Progenitor cell of endocrine pancreas (in vitro differentiated cells): ENCODE results near the gene IL34. TPM values are rescaled to one million over a fixed set of nuclear protein-coding genes. Genes with fewer than 3 reads are reported as not detected.

Experiments used
- DNase-seq: peaks from one replicate; pipeline ENCODE4 v3.0.0; 2021; ENCODE audit warnings: low spot score; ENCODE audit not compliant: unreplicated experiment
- H3K27ac Mint-ChIP-seq: 2 replicates; pipeline ENCODE4 v1.8.0; 2021; ENCODE audit warnings: mild to moderate bottlenecking, moderate library complexity, mixed read lengths
- H3K27me3 Mint-ChIP-seq: 2 replicates; pipeline ENCODE4 v1.8.0; 2021; ENCODE audit warnings: mixed read lengths
- H3K36me3 Mint-ChIP-seq: 2 replicates; pipeline ENCODE4 v1.8.0; 2022; ENCODE audit warnings: mixed read lengths; ENCODE audit not compliant: insufficient read depth
- H3K4me1 Mint-ChIP-seq: 2 replicates; pipeline ENCODE4 v1.8.0; 2021; ENCODE audit warnings: low read depth, mixed read lengths
- H3K4me3 Mint-ChIP-seq: 2 replicates; pipeline ENCODE4 v1.8.0; 2021; ENCODE audit warnings: low read depth, mild to moderate bottlenecking, moderate library complexity, mixed read lengths
- H3K9me3 Mint-ChIP-seq: 2 replicates; pipeline ENCODE4 v1.8.0; 2021; ENCODE audit warnings: low read depth, mixed read lengths
- CTCF ChIP-seq: fragments of 200-600 bp; sonication (generic); IDR thresholded peaks from one replicate; pipeline ENCODE4 v1.5.0; 2021; ENCODE audit warnings: antibody characterized with exemption, mild to moderate bottlenecking; ENCODE audit not compliant: unreplicated experiment
- total RNA-seq: library from RNA; stranded (reverse); gene quantifications from 2 replicates; pipeline ENCODE4 v1.2.1, GENCODE V29; 2021

Gene IL34
- total RNA-seq, 1 donor from 2014 or later = not detected

GRCh38 chr16:70656712-70657263 is 10.4 kb downstream of the IL34 start:
- Mint-ChIP-seq H3K4me1 (peaks cover 3% of the 10 kb centered on the region), H3K36me3 (no peaks in the 10 kb centered on the region), H3K27me3 (peaks cover 4% of the 10 kb centered on the region), H3K9me3 (no peaks in the 10 kb centered on the region), H3K27ac (no peak overlapping the region), H3K4me3 (no peak overlapping the region)
- no peak for DNase-seq
- peak; percentile 14 for TF ChIP-seq CTCF

DNA sequence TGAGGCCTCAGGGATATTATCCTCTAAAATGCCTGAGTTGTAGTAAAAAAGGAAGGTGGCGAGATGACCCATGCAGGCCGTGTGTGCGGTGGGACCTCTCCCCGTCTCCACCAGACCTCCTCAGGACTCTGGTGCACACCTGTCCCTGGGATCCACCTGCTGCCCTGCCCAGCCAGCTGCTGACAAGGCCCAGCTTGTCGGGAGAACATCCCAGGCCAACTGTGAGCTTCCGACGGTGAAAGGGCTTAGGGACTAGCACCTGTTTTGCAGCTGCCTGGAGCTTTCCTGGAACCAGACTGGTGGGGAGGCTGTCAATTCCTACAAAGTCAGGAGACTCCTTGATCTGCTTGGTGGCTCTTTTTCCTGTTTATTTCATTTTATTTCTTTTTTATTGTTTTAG is 11.6 kb downstream of the IL34 start:
- no peaks in the 10 kb centered on the region for H3K9me3 Mint-ChIP-seq
- DNase-seq = no peak
- H3K27ac Mint-ChIP-seq = no peak overlapping the region
- peaks cover 3% of the 10 kb centered on the region for H3K4me1 Mint-ChIP-seq
- no peak for TF ChIP-seq CTCF
- H3K36me3 Mint-ChIP-seq = peaks cover 1% of the 10 kb centered on the region
- peaks cover 4% of the 10 kb centered on the region for H3K27me3 Mint-ChIP-seq
- H3K4me3 Mint-ChIP-seq = no peak overlapping the region

- Mint-ChIP-seq H3K27ac (no peak overlapping the region), H3K4me3 (no peak overlapping the region), H3K27me3 (peaks cover under 1% of the 10 kb centered on the region)
Observed at GRCh38 chr16:70658921-70659320, 12.6 kb downstream of the IL34 start.

GRCh38 chr16:70659546-70659945 is 13.2 kb downstream of the IL34 start:
- Mint-ChIP-seq H3K36me3 (peaks cover 1% of the 10 kb centered on the region), H3K27ac (no peak overlapping the region), H3K4me1 (peaks cover 2% of the 10 kb centered on the region), H3K4me3 (no peak overlapping the region), H3K27me3 (no peaks in the 10 kb centered on the region), H3K9me3 (no peaks in the 10 kb centered on the region)
- no peak for DNase-seq
- TF ChIP-seq CTCF = no peak

More at GRCh38 chr16:70658921-70659320, 12.6 kb downstream of the IL34 start:
- Mint-ChIP-seq H3K9me3 (no peaks in the 10 kb centered on the region), H3K4me1 (peaks cover 2% of the 10 kb centered on the region), H3K36me3 (peaks cover 1% of the 10 kb centered on the region)
- no peak for DNase-seq
- TF ChIP-seq CTCF = no peak

GRCh38 chr16:70659953-70660671 is 13.8 kb downstream of the IL34 start:
- H3K9me3 Mint-ChIP-seq = no peaks in the 10 kb centered on the region
- DNase-seq = no peak
- H3K27ac Mint-ChIP-seq = no peak overlapping the region
- peaks cover 2% of the 10 kb centered on the region for H3K4me1 Mint-ChIP-seq
- no peak overlapping the region for H3K4me3 Mint-ChIP-seq
- no peak for TF ChIP-seq CTCF
- H3K27me3 Mint-ChIP-seq = no peaks in the 10 kb centered on the region
- H3K36me3 Mint-ChIP-seq = peaks cover 1% of the 10 kb centered on the region
